Esophagus squamous epithelium (tissue), 4 donors: ENCODE measurements around the gene GALNT11.

Experiments used
- CTCF ChIP-seq, 6 experiments: fragments of 450-650 bp in 4 of 6; fragments of 200-600 bp in 2 of 6; sonication (generic) in 2 of 6; IDR thresholded peaks; one replicate each; pipeline ENCODE4 v1.5.1; 2016 to 2019; ENCODE audit warnings: antibody characterized with exemption in 6 of 6, mild to moderate bottlenecking in 4 of 6, moderate library complexity in 4 of 6
- POLR2A ChIP-seq, 4 donors: fragments of 450-650 bp; IDR thresholded peaks; one replicate each; pipeline ENCODE4 v1.6.1; 2017; ENCODE audit warnings: antibody characterized with exemption in 4 of 4, mild to moderate bottlenecking in 4 of 4, moderate library complexity in 3 of 4

DNA sequence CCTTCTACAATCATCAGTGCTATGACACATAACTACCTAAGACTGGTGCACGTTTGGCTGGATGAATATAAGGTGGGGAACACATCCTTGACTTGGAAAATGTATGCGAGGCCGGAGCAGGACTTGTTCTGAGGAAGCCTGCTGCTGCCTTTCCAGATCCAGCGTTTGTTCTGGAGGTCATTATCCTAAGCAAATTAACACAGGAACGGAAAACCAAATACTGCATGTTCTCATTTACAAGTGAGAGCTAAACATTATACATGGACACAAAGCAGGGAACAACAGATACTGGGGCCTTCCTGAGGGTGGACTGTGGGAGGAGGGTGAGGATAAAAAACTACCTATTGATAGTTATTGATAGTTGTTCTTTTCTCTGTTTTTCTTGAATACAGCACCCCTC, 10.8 kb upstream of the GALNT11 start:
- no peak for TF ChIP-seq CTCF (IDR thresholded peaks at IDR 0.05)
- TF ChIP-seq POLR2A (IDR thresholded peaks at IDR 0.05) = no peak
